ENCODE data around the gene DDAH2. TPM values are rescaled to one million over a fixed set of nuclear protein-coding genes. Genes with fewer than 3 reads are reported as not detected.

Gene DDAH2
- total RNA-seq, 4 donors from 2014 or later: 78.3 to 148 (median 107) TPM

DNA sequence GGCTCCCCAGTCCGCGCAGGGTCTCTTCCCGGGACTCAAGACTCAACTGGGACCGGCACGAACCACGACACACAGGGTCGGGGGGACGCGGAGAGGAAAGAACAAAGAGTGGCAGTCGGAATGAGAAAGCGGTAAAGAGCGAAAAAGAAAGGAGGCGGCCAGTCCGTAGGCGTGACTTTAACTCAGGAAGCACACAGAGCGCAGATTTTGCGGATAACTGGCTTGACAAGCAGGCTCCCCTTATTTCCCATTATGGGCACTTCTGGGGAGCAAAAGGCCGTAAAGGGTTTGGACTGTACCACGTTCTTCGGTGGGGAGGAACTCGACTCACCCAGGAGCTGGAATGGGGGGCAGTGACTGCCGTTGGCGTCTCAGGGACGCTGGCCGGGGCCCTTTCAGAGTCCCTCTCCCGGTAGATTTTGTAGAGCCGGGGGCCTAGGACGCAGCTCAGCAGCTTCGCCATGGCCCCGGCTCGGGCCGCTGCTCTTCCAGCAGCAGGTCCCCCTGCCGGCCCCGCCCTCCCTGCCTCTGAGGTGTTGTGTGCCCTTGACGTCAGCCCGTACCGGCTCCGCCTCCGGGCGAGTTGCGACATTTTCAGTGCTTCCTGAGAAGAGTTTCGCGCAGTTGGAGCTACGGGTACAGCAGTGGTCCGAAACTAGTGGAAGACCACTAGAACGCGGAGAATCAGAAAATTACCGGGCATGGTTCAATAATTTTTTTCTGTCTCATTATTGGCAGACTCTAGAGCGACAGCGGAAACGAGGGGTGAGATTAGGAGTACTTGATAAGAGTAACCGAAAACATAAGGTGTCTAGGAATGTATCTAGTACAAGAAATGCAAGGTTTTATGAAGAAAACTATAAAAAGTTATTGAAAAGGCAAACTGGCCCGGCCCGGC lies 26.0 kb downstream of the DDAH2 start, which contains the start of gene ABHD16A:
Gene ABHD16A (minus strand): TSS at position 506 of the 898 bp plus-strand sequence. CDS start 43 bp downstream, at position 463.
- peak within 1 kb of the TSS; percentile 66 to 99 (median 91) for H3K4me3 ChIP-seq
- no peaks in the 10 kb centered on the region for H3K9me3 ChIP-seq
- H3K36me3 ChIP-seq: peaks cover 0 to 5% (median 0%) of the 10 kb centered on the region in 4 donors
- in situ Hi-C loops (cut with MboI; ENCODE audit: low pct_ligation_motif_present in 1 of 4, low pct_unique_long_range_greater_than_20kb in 1 of 4, low sequenced_read_pairs in 3 of 4): no loop called here
- 0 to 1% methylated on average over 4 to 36 of the region's 54 CpGs for WGBS, 2 donors (ENCODE audit: low coverage in 1 of 2)
- intact Hi-C loops (cut with DNase I; ENCODE audit: low total_unique reads): no loop called here
- H3K4me1 ChIP-seq: peaks cover 17 to 27% (median 21%) of the 10 kb centered on the region in 4 donors
- H3K27ac ChIP-seq: peak within 1 kb of the TSS; percentile 98 to 100 (median 99)
- DNase-seq: peak; percentile 99
- no peaks in the 10 kb centered on the region for H3K27me3 ChIP-seq
- TF ChIP-seq POLR2AphosphoS5 (IDR thresholded peaks at IDR 0.05): peak; percentile 98 to 99 (median 98)
- TF ChIP-seq, protein P1, sequence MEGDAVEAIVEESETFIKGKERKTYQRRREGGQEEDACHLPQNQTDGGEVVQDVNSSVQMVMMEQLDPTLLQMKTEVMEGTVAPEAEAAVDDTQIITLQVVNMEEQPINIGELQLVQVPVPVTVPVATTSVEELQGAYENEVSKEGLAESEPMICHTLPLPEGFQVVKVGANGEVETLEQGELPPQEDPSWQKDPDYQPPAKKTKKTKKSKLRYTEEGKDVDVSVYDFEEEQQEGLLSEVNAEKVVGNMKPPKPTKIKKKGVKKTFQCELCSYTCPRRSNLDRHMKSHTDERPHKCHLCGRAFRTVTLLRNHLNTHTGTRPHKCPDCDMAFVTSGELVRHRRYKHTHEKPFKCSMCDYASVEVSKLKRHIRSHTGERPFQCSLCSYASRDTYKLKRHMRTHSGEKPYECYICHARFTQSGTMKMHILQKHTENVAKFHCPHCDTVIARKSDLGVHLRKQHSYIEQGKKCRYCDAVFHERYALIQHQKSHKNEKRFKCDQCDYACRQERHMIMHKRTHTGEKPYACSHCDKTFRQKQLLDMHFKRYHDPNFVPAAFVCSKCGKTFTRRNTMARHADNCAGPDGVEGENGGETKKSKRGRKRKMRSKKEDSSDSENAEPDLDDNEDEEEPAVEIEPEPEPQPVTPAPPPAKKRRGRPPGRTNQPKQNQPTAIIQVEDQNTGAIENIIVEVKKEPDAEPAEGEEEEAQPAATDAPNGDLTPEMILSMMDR (IDR thresholded peaks at IDR 0.05): peak in 2 of 5 experiments; percentile 29 to 41
- peak; percentile 98 for TF ChIP-seq POLR2A (IDR thresholded peaks at IDR 0.05)
- no peak for TF ChIP-seq EP300 (IDR thresholded peaks at IDR 0.05; ENCODE audit: low read depth)

- Histone ChIP-seq H3K9me3 (no peaks in the 10 kb centered on the region), H3K36me3 (peaks cover 0 to 5% (median under 1%) of the 10 kb centered on the region in 4 donors), H3K4me1 (peaks cover 17 to 27% (median 21%) of the 10 kb centered on the region in 4 donors), H3K4me3 (peak overlapping the region; percentile 66 to 99 (median 91)), H3K27me3 (no peaks in the 10 kb centered on the region), H3K27ac (peak overlapping the region; percentile 98 to 100 (median 99))
- WGBS, 2 donors (ENCODE audit: low coverage in 1 of 2): 0 to 1% methylated on average over 3 to 10 of the region's 10 CpGs
- no peak for TF ChIP-seq POLR2AphosphoS5 (IDR thresholded peaks at IDR 0.05)
- TF ChIP-seq, protein P1 (IDR thresholded peaks at IDR 0.05): no peak
- no peak for TF ChIP-seq POLR2A (IDR thresholded peaks at IDR 0.05)
- TF ChIP-seq EP300 (IDR thresholded peaks at IDR 0.05; ENCODE audit: low read depth): no peak
- no peak for DNase-seq
- in situ Hi-C loops (cut with MboI; ENCODE audit: low pct_ligation_motif_present in 1 of 4, low pct_unique_long_range_greater_than_20kb in 1 of 4, low sequenced_read_pairs in 3 of 4) (no loop called here), intact Hi-C loops (cut with DNase I; ENCODE audit: low total_unique reads) (no loop called here)
Observed at GRCh38 chr6:31702405-31702818, 26.7 kb downstream of the DDAH2 start.

DNA sequence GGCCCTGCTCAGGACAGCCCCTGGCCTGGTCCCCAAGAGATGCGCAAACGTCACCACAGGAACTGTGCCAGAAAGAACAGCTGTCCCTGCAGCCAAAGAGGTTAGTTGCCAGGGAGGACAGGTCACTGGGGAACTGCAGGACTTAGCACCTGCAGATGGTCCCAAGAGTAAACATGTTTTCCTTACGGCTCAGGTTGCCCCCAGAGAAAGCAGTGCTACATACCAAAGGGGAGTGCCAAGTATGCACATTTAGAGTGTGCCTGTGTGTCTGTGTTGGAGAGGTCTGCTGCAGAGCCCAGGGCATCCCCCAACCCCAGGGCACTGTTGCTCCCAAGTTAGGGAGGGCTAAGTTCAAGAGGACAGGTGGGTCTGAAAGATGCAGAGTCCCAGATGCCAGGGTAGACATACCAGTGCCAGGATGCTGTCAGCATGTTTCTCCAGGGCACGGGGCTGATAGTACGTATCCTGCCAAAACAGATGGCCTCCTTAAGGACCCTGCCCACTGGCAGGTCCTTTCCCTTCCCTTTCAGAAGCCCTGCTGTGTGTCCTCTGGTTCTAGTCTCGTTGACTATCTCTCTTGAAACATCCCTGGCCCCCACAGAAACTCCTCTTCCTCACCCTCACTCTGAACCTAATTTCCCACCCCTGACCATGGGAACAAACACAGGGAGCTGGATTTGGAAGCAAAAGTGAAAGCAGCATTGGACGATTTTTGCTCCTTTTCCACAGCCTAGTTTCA lies 27.3 kb downstream of the DDAH2 start:
- Histone ChIP-seq H3K27ac (peak overlapping the region; percentile 98 to 100 (median 99)), H3K4me3 (peak overlapping the region; percentile 66 to 99 (median 91)), H3K36me3 (peaks cover 0 to 6% (median 3%) of the 10 kb centered on the region in 4 donors), H3K9me3 (no peaks in the 10 kb centered on the region), H3K27me3 (no peaks in the 10 kb centered on the region), H3K4me1 (peaks cover 17 to 27% (median 21%) of the 10 kb centered on the region in 4 donors)
- DNase-seq: no peak
- 0 to 18% methylated on average over 4 to 7 of the region's 7 CpGs for WGBS, 2 donors (ENCODE audit: low coverage in 1 of 2)
- TF ChIP-seq POLR2AphosphoS5 (IDR thresholded peaks at IDR 0.05) (no peak), POLR2A (IDR thresholded peaks at IDR 0.05) (no peak), EP300 (IDR thresholded peaks at IDR 0.05; ENCODE audit: low read depth) (no peak)
- TF ChIP-seq, protein P1 (IDR thresholded peaks at IDR 0.05): no peak
- in situ Hi-C loops (cut with MboI; ENCODE audit: low pct_ligation_motif_present in 1 of 4, low pct_unique_long_range_greater_than_20kb in 1 of 4, low sequenced_read_pairs in 3 of 4) (no loop called here), intact Hi-C loops (cut with DNase I; ENCODE audit: low total_unique reads) (no loop called here)

All from transverse colon (tissue), 4 donors.